H1 (cell line): ENCODE data around the gene LGALSL. TPM values are rescaled to one million over a fixed set of nuclear protein-coding genes. Genes with fewer than 3 reads are reported as not detected.

Experiments used
- CTCF ChIA-PET: fragments of 300-600 bp; sonication (Branson Sonifier 250); formaldehyde crosslinking; loops from one replicate; lab custom pipeline; 2021; ENCODE audit not compliant: partially characterized antibody; lab: Charles Lee
- POLR2A ChIA-PET: fragments of 300-600 bp; sonication (Branson Sonifier 250); formaldehyde crosslinking; loops from one replicate; lab custom pipeline; 2021; ENCODE audit warnings: inconsistent platforms; ENCODE audit not compliant: partially characterized antibody; lab: Charles Lee
- DNase-seq, 2 experiments: peaks; one replicate each; pipeline versions ENCODE4 v3.0.0 to v3.0.0-alpha.2; 2010 to 2022; ENCODE audit warnings: low spot score in 2 of 2, low read depth in 1 of 2, mixed read lengths in 1 of 2
- FAIRE-seq: peaks from 2 replicates; lab custom pipeline; 2011; peaks lifted over from hg19 to GRCh38; lab: Jason Lieb, UNC
- H2AFZ ChIP-seq: 2 replicates; pipeline ENCODE4 v1.8.1; 2012; ENCODE audit warnings: low read length, inconsistent platforms
- H2AK5ac ChIP-seq: 2 replicates; pipeline ENCODE4 v1.6.1; 2013; ENCODE audit warnings: low read depth, low read length
- H2BK120ac ChIP-seq: replicated peaks from 2 replicates; pipeline ENCODE3; 2013; ENCODE audit warnings: low read depth, low read length, inconsistent platforms
- H2BK12ac ChIP-seq: 2 replicates; pipeline ENCODE4 v1.6.1; 2013; ENCODE audit warnings: low read depth, low read length
- H2BK15ac ChIP-seq: 2 replicates; pipeline ENCODE4 v1.6.1; 2013; ENCODE audit warnings: low read length
- H2BK20ac ChIP-seq: 2 replicates; pipeline ENCODE4 v1.6.1; 2013; ENCODE audit warnings: low read length
- H2BK5ac ChIP-seq: 2 replicates; pipeline ENCODE4 v1.6.1; 2013; ENCODE audit warnings: low read depth, low read length
- H3K14ac ChIP-seq: 2 replicates; pipeline ENCODE4 v1.6.1; 2013; ENCODE audit warnings: inconsistent platforms; ENCODE audit not compliant: insufficient read length
- H3K18ac ChIP-seq: 2 replicates; pipeline ENCODE4 v1.6.1; 2013; ENCODE audit warnings: low read length; ENCODE audit errors: extremely low read depth
- H3K23ac ChIP-seq: 2 replicates; pipeline ENCODE4 v1.6.1; 2013; ENCODE audit warnings: inconsistent platforms; ENCODE audit not compliant: insufficient read length
- H3K23me2 ChIP-seq: 2 replicates; pipeline ENCODE4 v1.6.1; 2013; ENCODE audit warnings: low read depth, low read length
- H3K27ac ChIP-seq: 2 replicates; pipeline ENCODE4 v1.6.1; 2011; ENCODE audit warnings: low read depth, low read length, inconsistent platforms
- H3K27me3 ChIP-seq, 4 experiments: replicated peaks in 1 of 4; 1 replicate in 1 of 4; 2 replicates in 3 of 4; pipeline versions ENCODE4 v1.6.1 to v1.8.1; 2011 to 2013; ENCODE audit warnings: low read length in 3 of 4, mild to moderate bottlenecking in 3 of 4, inconsistent platforms in 2 of 4, mixed read lengths in 2 of 4, moderate library complexity in 1 of 4; ENCODE audit not compliant: control insufficient read depth in 3 of 4, insufficient read depth in 3 of 4; ENCODE audit errors: extremely low read depth in 1 of 4
- H3K36me3 ChIP-seq, 4 experiments: 2 replicates each; pipeline versions ENCODE4 v1.6.1 to v1.8.1; 2011 to 2013; ENCODE audit warnings: mild to moderate bottlenecking in 4 of 4, low read length in 3 of 4, moderate library complexity in 2 of 4, control low read depth in 1 of 4, inconsistent platforms in 1 of 4; ENCODE audit not compliant: insufficient read depth in 4 of 4, control insufficient read depth in 2 of 4
- H3K4ac ChIP-seq: replicated peaks from 2 replicates; pipeline ENCODE3; 2013; ENCODE audit warnings: low read length, low read depth, mixed read lengths, inconsistent platforms; ENCODE audit not compliant: insufficient read length
- H3K4me1 ChIP-seq, 4 experiments: replicated peaks in 1 of 4; 1 replicate in 1 of 4; 2 replicates in 3 of 4; pipeline versions ENCODE4 v1.6.1 to v1.8.1; 2011 to 2013; ENCODE audit warnings: low read length in 3 of 4, inconsistent platforms in 2 of 4, mixed read lengths in 1 of 4; ENCODE audit not compliant: insufficient read depth in 4 of 4, control insufficient read depth in 3 of 4
- H3K4me2 ChIP-seq, 2 experiments: 2 replicates each; pipeline versions ENCODE4 v1.6.1 to v1.8.1; 2011 to 2013; ENCODE audit warnings: low read depth in 2 of 2, low read length in 2 of 2, control low read depth in 1 of 2, inconsistent platforms in 1 of 2, mild to moderate bottlenecking in 1 of 2; ENCODE audit not compliant: insufficient read depth in 1 of 2
- H3K4me3 ChIP-seq, 4 experiments: fragments of 200-600, 300-600 bp in 1 of 4; sonication (generic), shearing (Covaris generic), sonication (Bioruptor Twin) in 1 of 4; 2 replicates each; pipeline versions ENCODE4 v1.5.1 to v1.8.1; 2011 to 2016; ENCODE audit warnings: low read length in 4 of 4, low read depth in 3 of 4, control low read depth in 2 of 4, inconsistent platforms in 2 of 4, mild to moderate bottlenecking in 2 of 4, mixed read lengths in 1 of 4, moderate library complexity in 1 of 4; ENCODE audit not compliant: insufficient read depth in 2 of 4; ENCODE audit errors: extremely low read depth in 1 of 4
- H3K56ac ChIP-seq: replicated peaks from 2 replicates; pipeline ENCODE3; 2013; ENCODE audit warnings: low read depth, mild to moderate bottlenecking, mixed read lengths, low read length, inconsistent platforms; ENCODE audit not compliant: insufficient read length
- H3K79me1 ChIP-seq: 2 replicates; pipeline ENCODE4 v1.6.1; 2013; ENCODE audit warnings: low read depth, low read length, control low read depth
- H3K79me2 ChIP-seq, 2 experiments: 2 replicates each; pipeline versions ENCODE4 v1.6.1 to v1.8.1; 2012 to 2013; ENCODE audit warnings: low read length in 2 of 2, mild to moderate bottlenecking in 2 of 2, inconsistent platforms in 1 of 2; ENCODE audit not compliant: insufficient read depth in 2 of 2, control insufficient read depth in 1 of 2
- H3K9ac ChIP-seq, 4 experiments: replicated peaks in 1 of 4; 1 replicate in 1 of 4; 2 replicates in 3 of 4; pipeline versions ENCODE4 v1.6.1 to v1.8.1; 2011 to 2013; ENCODE audit warnings: low read depth in 3 of 4, low read length in 3 of 4, control low read depth in 2 of 4, mild to moderate bottlenecking in 2 of 4, moderate library complexity in 2 of 4, inconsistent platforms in 1 of 4; ENCODE audit errors: extremely low read depth in 1 of 4
- H3K9me3 ChIP-seq, 2 experiments: 2 replicates each; pipeline versions ENCODE4 v1.6.1 to v1.8.1; 2012 to 2013; ENCODE audit warnings: mild to moderate bottlenecking in 2 of 2, moderate library complexity in 2 of 2, control low read depth in 1 of 2, inconsistent platforms in 1 of 2, low read depth in 1 of 2, low read length in 1 of 2, mixed read lengths in 1 of 2; ENCODE audit not compliant: insufficient read depth in 2 of 2
- H4K20me1 ChIP-seq, 2 experiments: replicated peaks in 1 of 2; 2 replicates each; pipeline versions ENCODE3 to v1.8.1; 2011 to 2013; ENCODE audit warnings: inconsistent platforms in 2 of 2, low read length in 2 of 2, mild to moderate bottlenecking in 1 of 2; ENCODE audit not compliant: insufficient read depth in 2 of 2, control insufficient read depth in 1 of 2
- H4K5ac ChIP-seq: 2 replicates; pipeline ENCODE4 v1.6.1; 2013; ENCODE audit warnings: low read length, low read depth, mixed read lengths, inconsistent platforms; ENCODE audit not compliant: insufficient read length
- H4K8ac ChIP-seq: 2 replicates; pipeline ENCODE4 v1.8.0; 2013; ENCODE audit warnings: mild to moderate bottlenecking, moderate library complexity, low read length, inconsistent platforms; ENCODE audit not compliant: insufficient read depth; ENCODE audit errors: extremely low read depth
- H4K91ac ChIP-seq: replicated peaks from 2 replicates; pipeline ENCODE3; 2013; ENCODE audit warnings: low read length, mixed read lengths, inconsistent platforms; ENCODE audit not compliant: insufficient read length
- EP300 ChIP-seq, 2 experiments: IDR thresholded peaks; 1 replicate in 1 of 2; 2 replicates in 1 of 2; pipeline ENCODE4 v1.6.1; 2011 to 2012; ENCODE audit warnings: low read depth in 2 of 2, low read length in 2 of 2, mild to moderate bottlenecking in 2 of 2, borderline replicate concordance in 1 of 2, inconsistent platforms in 1 of 2, moderate library complexity in 1 of 2
- GABPA ChIP-seq: IDR thresholded peaks from 2 replicates; pipeline ENCODE4 v1.6.1; 2011; ENCODE audit warnings: mild to moderate bottlenecking, low read length, moderate library complexity, borderline replicate concordance; ENCODE audit not compliant: insufficient read depth
- KDM4A ChIP-seq: IDR thresholded peaks from one replicate; pipeline ENCODE4 v1.7.1; 2012; ENCODE audit warnings: low read depth, mild to moderate bottlenecking, moderate library complexity, low read length, inconsistent platforms; ENCODE audit not compliant: severe bottlenecking
- RBBP5 ChIP-seq: IDR thresholded peaks from 2 replicates; pipeline ENCODE4 v1.7.1; 2012; ENCODE audit warnings: low read depth, mild to moderate bottlenecking, inconsistent platforms, low read length, moderate library complexity, borderline replicate concordance
- RNF2 ChIP-seq: fragments of 200-900, 300-1000 bp; sonication (generic); IDR thresholded peaks from 2 replicates; pipeline ENCODE4 v1.7.1; 2016; ENCODE audit warnings: borderline replicate concordance, low read depth, mild to moderate bottlenecking, antibody characterized with exemption, low read length; ENCODE audit not compliant: poor library complexity, severe bottlenecking; ENCODE audit errors: missing control alignments
- RXRA ChIP-seq: IDR thresholded peaks from 2 replicates; pipeline ENCODE4 v1.6.1; 2011; ENCODE audit warnings: low read depth, mild to moderate bottlenecking, low read length, moderate library complexity; ENCODE audit not compliant: insufficient read depth
- SAP30 ChIP-seq: fragments of 300-600 bp; sonication (generic); IDR thresholded peaks from 2 replicates; pipeline ENCODE4 v1.7.1; 2012; ENCODE audit warnings: low read length, moderate library complexity, mild to moderate bottlenecking, inconsistent platforms; ENCODE audit not compliant: insufficient read depth, insufficient replicate concordance
- TAF7 ChIP-seq: optimal IDR thresholded peaks from 2 replicates; pipeline ENCODE3; 2011; ENCODE audit warnings: low read depth, mild to moderate bottlenecking, inconsistent platforms, low read length, moderate library complexity, borderline replicate concordance
- TBP ChIP-seq: IDR thresholded peaks from 2 replicates; pipeline ENCODE4 v1.6.1; 2011; ENCODE audit warnings: low read depth, low read length, improper control_type of control experiment
- TEAD4 ChIP-seq: IDR thresholded peaks from 2 replicates; pipeline ENCODE4 v1.6.1; 2012; ENCODE audit warnings: low read depth, low read length, inconsistent platforms, mixed read lengths
- WGBS, 2 experiments: shearing (Covaris generic) in 1 of 2; methylation state at CpG; one replicate each; pipeline versions ENCODE4 v1.1.6 to v1.1.7; 2013 to 2015; ENCODE audit warnings: low lambda C conversion rate in 2 of 2, mixed read lengths in 2 of 2, inconsistent platforms in 1 of 2, low coverage in 1 of 2, missing lambda C conversion rate in 1 of 2; ENCODE audit not compliant: insufficient replicate concordance in 2 of 2, insufficient coverage in 1 of 2, insufficient read length in 1 of 2; ENCODE audit errors: extremely low coverage in 1 of 2, missing lambda C conversion rate in 1 of 2; 5-methylcytosine and 5-hydroxymethylcytosine counted together
- polyA plus RNA-seq, 7 experiments: library from polyadenylated mRNA; depleted of rRNA in 3 of 7; stranded (reverse) in 5 of 7; unstranded in 2 of 7; fragments of >200 nt in 5 of 7; fragments of 200-250 nt in 2 of 7; gene quantifications; 1 replicate in 5 of 7; 2 replicates in 1 of 7; 4 replicates in 1 of 7; pipeline versions ENCODE4 v1.2.1 to v1.2.3, GENCODE V29; 2011 to 2013; ENCODE audit warnings: missing spikeins in 2 of 7, mixed read lengths in 2 of 7
- total RNA-seq: library from RNA; stranded (reverse); fragmentation: NEBNext Ultra II Directional; extraction: Animal tissue kit (Norgen Biotek cat#: 25700); gene quantifications from 2 replicates; pipeline ENCODE4 v1.2.1, GENCODE V29; 2021
- TF ChIP-seq, protein P1 (sequence below): IDR thresholded peaks from 2 replicates; pipeline ENCODE4 v1.6.1; 2012; ENCODE audit warnings: inconsistent platforms
- TF ChIP-seq, protein P2 (sequence below): IDR thresholded peaks from 2 replicates; pipeline ENCODE4 v1.6.1; 2012; ENCODE audit warnings: inconsistent platforms

Gene LGALSL
- total and polyA plus RNA-seq, 2 of the 8 experiments (the other 6 are each of a cell fraction or from before 2014, with no cell fraction given): 13.6 to 32.3 TPM

DNA sequence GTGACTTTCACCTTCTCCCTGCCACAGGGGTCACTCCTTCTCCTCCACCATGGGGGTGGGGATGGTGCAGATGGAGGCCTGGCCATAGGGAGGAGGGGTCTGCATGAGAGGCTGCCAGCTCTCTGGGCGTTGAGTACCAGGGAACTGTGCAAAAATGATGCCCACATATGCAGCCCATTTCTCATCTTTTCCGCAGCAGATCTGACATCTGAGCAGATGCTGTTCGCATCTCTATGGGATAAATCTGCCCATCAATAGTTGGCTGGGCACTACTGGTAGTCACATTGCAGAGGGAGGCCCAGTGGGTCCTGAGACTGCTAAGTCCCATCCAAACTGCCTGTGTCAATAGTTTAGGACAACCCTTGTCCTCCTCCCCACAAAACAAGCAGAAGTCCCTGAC, 45.9 kb upstream of the LGALSL start:
- no peak overlapping the region for H2BK120ac ChIP-seq
- no peaks in the 10 kb centered on the region for H3K79me1 ChIP-seq
- peaks cover 1% of the 10 kb centered on the region for H3K23me2 ChIP-seq
- ChIA-PET POLR2A (interaction anchor here (1.1 kb wide), 1 partner anchor 16 kb away, joined by 6 read pairs; no protein-coding TSS in a partner anchor), CTCF (interaction anchor here (1.5 kb wide), 1 partner anchor 77 kb away, joined by 3 read pairs; no protein-coding TSS in a partner anchor)
- FAIRE-seq: no peak
- no peak overlapping the region for H2BK12ac ChIP-seq
- no peaks in the 10 kb centered on the region for H3K79me2 ChIP-seq
- peaks cover 10 to 21% (median 17%) of the 10 kb centered on the region in 4 experiments for H3K4me1 ChIP-seq
- no peaks in the 10 kb centered on the region for H3K27me3 ChIP-seq
- H3K14ac ChIP-seq: no peak overlapping the region
- no peak overlapping the region for H3K18ac ChIP-seq
- no peak overlapping the region for H3K27ac ChIP-seq
- peaks cover 0 to 2% of the 10 kb centered on the region in 2 experiments for H4K20me1 ChIP-seq
- no peak overlapping the region for H2BK20ac ChIP-seq
- H4K91ac ChIP-seq: no peak overlapping the region
- no peak overlapping the region for H4K8ac ChIP-seq
- H3K56ac ChIP-seq: no peak overlapping the region
- H3K23ac ChIP-seq: no peak overlapping the region
- no peak overlapping the region for H2BK5ac ChIP-seq
- H3K9ac ChIP-seq: no peak overlapping the region
- no peak overlapping the region for H2AFZ ChIP-seq
- H3K4me3 ChIP-seq: no peak overlapping the region
- no peak overlapping the region for H2AK5ac ChIP-seq
- no peak overlapping the region for H4K5ac ChIP-seq
- H2BK15ac ChIP-seq: no peak overlapping the region
- DNase-seq: no peak
- 96% methylated on average over 3 of the region's 3 CpGs; no CpG with 5 or more reads in 1 of the 2 experiments for WGBS, 2 experiments
- H3K36me3 ChIP-seq: no peaks in the 10 kb centered on the region
- H3K9me3 ChIP-seq: no peaks in the 10 kb centered on the region
- no peak overlapping the region for H3K4ac ChIP-seq
- H3K4me2 ChIP-seq: no peak overlapping the region
- TF ChIP-seq TBP (no peak), GABPA (no peak), RBBP5 (no peak), KDM4A (no peak), RNF2 (no peak), RXRA (no peak), SAP30 (no peak), EP300 (IDR thresholded peaks at IDR 0.05; ENCODE audit: borderline replicate concordance in 1 of 2, low read depth in 2 of 2, low read length in 2 of 2) (no peak), TAF7 (no peak), TEAD4 (no peak)
- TF ChIP-seq, protein P1, sequence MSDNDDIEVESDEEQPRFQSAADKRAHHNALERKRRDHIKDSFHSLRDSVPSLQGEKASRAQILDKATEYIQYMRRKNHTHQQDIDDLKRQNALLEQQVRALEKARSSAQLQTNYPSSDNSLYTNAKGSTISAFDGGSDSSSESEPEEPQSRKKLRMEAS: no peak
- TF ChIP-seq, protein P2, sequence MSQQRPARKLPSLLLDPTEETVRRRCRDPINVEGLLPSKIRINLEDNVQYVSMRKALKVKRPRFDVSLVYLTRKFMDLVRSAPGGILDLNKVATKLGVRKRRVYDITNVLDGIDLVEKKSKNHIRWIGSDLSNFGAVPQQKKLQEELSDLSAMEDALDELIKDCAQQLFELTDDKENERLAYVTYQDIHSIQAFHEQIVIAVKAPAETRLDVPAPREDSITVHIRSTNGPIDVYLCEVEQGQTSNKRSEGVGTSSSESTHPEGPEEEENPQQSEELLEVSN: no peak
